HUES6 (cell line): ENCODE measurements around the gene YEATS4.

Experiments used
- H3K27ac ChIP-seq: 2 replicates; pipeline ENCODE4 v1.7.0; 2013; ENCODE audit warnings: low read depth, mild to moderate bottlenecking, low read length, inconsistent platforms
- H3K27me3 ChIP-seq: 2 replicates; pipeline ENCODE4 v1.6.1; 2013; ENCODE audit warnings: low read length; ENCODE audit not compliant: control insufficient read depth, insufficient read depth
- H3K36me3 ChIP-seq: 2 replicates; pipeline ENCODE4 v1.6.1; 2013; ENCODE audit warnings: low read length; ENCODE audit not compliant: control insufficient read depth, insufficient read depth
- H3K4me1 ChIP-seq: 2 replicates; pipeline ENCODE4 v1.6.1; 2013; ENCODE audit warnings: low read length; ENCODE audit not compliant: control insufficient read depth, insufficient read depth
- H3K4me3 ChIP-seq: 2 replicates; pipeline ENCODE4 v1.5.1; 2013; ENCODE audit warnings: low read depth, low read length
- H3K9ac ChIP-seq: one replicate; pipeline ENCODE4 v1.6.1; 2013; ENCODE audit warnings: mild to moderate bottlenecking, low read length
- H3K9me3 ChIP-seq: 2 replicates; pipeline ENCODE4 v1.6.1; 2013; ENCODE audit warnings: low read depth, low read length; ENCODE audit not compliant: control insufficient read depth, insufficient read depth

YEATS4 gene

GRCh38 chr12:69417741-69418167, 58.2 kb downstream of the YEATS4 start:
- Histone ChIP-seq H3K27me3 (no peaks in the 10 kb centered on the region), H3K36me3 (no peaks in the 10 kb centered on the region), H3K4me1 (0 out of 2 replicates have a peak, but pooled peaks cover 4% of the 10 kb centered on the region), H3K4me3 (no peak overlapping the region), H3K9ac (no peak overlapping the region), H3K27ac (no peak overlapping the region), H3K9me3 (no peaks in the 10 kb centered on the region)

DNA sequence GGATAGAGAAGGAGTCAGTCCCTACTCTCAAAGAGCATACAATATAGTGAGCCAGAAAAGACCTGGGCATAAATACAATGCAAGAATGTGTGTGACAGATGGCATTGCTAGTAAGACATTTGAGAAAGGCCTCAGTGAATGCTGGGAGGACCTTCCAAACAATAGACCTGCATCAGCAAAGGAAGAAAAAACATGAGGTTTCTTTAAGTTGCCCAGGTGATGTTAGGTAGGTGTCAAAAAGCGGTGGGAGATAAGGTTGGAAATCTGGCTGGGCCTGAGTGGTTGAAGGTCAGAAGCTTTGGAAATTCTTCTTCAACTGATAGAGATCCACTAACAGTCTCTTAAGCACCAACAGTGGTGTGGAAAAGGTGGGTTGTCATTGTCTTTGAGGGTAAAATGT, 60.2 kb downstream of the YEATS4 start:
- H3K4me1 ChIP-seq, result 0 out of 2 replicates have a peak, but pooled peaks cover 4% of the 10 kb centered on the region
- H3K36me3 ChIP-seq, result no peaks in the 10 kb centered on the region
- no peak overlapping the region for H3K9ac ChIP-seq
- H3K27me3 ChIP-seq, result no peaks in the 10 kb centered on the region
- H3K27ac ChIP-seq, result no peak overlapping the region
- no peaks in the 10 kb centered on the region for H3K9me3 ChIP-seq
- no peak overlapping the region for H3K4me3 ChIP-seq

DNA sequence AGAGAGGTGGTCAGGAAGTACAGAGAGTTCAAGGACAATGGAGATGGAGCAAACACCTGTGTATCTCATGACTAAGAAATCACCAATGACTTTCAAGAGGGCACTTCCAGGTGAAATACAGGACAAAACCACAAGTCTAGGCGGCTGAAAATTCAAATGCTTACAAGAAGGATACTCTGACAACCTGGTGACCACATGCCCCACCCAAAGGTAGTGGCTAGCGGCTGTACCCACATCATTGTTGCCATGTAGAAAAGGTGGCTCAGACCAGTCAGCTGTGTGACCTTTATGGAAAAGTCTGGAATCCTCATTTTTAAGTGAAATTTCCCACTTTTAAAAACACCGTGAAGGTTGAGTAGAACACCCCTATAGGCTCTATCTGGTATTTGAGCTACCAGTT, 62.0 kb downstream of the YEATS4 start:
- Histone ChIP-seq H3K9ac (no peak overlapping the region), H3K9me3 (no peaks in the 10 kb centered on the region), H3K4me3 (no peak overlapping the region), H3K36me3 (no peaks in the 10 kb centered on the region), H3K27ac (no peak overlapping the region), H3K4me1 (0 out of 2 replicates have a peak, but pooled peaks cover under 1% of the 10 kb centered on the region), H3K27me3 (no peaks in the 10 kb centered on the region)

DNA sequence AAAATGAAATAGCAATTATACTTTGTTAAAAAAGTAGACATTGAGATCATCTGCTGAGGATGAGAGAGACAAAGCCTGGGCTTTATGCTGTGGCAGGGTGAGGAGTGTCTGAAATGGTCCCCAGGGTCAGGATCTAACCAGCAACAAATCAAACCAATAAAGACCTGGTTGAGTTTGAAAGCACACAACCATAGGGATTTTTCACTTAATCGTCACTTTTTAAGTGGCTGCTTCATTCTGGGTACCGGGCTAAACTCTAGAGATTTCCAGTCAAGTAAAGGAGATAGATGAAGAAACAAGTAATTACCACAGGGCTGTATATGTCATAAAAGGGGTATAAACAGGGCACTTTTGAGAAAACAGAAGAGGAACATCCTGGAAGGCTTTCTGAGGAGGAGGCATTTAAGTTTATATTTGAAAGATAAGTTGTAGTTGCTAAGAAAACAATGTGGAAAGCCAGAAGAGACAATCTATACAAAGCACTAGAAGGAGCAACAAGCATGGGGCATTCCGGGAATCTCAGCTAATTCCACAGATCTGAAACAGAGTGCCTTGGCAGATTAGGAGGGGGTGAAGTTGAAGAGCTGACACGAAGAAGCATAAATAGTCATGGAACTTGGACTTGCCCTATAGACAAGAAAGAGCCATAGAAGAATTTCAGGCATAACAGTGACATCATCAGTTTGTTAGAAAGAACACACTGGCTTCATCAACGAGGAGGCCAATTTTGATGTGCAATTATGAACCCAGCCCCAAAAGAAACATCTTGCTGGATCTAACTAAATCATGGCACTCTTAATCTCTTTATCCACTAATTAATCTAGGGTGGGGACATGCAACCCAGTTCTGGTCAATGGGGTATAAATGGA, 63.7 kb downstream of the YEATS4 start:
- no peaks in the 10 kb centered on the region for H3K4me1 ChIP-seq
- H3K36me3 ChIP-seq, result no peaks in the 10 kb centered on the region
- H3K4me3 ChIP-seq, result no peak overlapping the region
- no peak overlapping the region for H3K27ac ChIP-seq
- H3K9me3 ChIP-seq, result no peaks in the 10 kb centered on the region
- H3K9ac ChIP-seq, result no peak overlapping the region
- no peaks in the 10 kb centered on the region for H3K27me3 ChIP-seq

GRCh38 chr12:69425417-69425816, 65.9 kb downstream of the YEATS4 start:
- H3K36me3 ChIP-seq, result no peaks in the 10 kb centered on the region
- peaks cover 7% of the 10 kb centered on the region; the same call in 1 of the 2 replicates for H3K4me1 ChIP-seq
- no peak overlapping the region for H3K27ac ChIP-seq
- no peaks in the 10 kb centered on the region for H3K9me3 ChIP-seq
- no peaks in the 10 kb centered on the region for H3K27me3 ChIP-seq
- H3K9ac ChIP-seq, result no peak overlapping the region
- no peak overlapping the region for H3K4me3 ChIP-seq

DNA sequence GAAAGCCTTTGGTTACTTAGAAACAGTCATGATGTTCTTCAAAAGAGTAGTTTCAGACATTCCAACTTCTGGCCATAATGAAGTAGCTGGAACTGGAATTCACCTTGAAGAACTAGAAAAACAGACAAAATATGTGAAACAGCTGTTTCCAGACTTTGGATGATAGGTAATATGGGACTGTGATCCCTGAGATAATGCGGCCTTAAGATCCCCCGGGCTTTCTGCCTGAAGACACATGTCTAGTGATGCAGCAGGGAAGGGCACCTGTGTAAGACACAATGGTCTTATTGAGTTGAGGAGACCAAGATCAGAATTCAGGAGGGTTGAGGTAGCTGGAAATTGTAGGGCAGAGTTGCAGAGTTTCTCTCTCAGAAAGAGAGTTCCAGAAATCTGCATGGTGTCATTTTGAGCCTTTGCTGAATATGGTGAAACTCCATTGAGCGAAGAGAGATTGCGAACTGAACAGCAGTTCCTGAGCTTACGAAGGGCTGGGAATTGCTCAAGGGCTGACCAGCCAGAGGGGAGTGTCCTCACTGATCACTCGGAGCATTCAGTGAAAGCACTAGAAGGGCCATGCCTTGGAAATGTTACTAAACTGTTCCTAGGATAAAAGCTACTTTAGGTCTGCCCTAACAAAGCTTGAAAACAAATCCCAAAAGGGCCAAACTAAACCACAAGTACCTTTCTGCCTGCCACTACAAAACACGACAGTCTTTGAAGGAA, 69.0 kb downstream of the YEATS4 start:
- Histone ChIP-seq H3K9ac (no peak overlapping the region), H3K27ac (no peak overlapping the region), H3K27me3 (no peaks in the 10 kb centered on the region), H3K4me1 (peaks cover 7% of the 10 kb centered on the region; the same call in 1 of the 2 replicates), H3K9me3 (no peaks in the 10 kb centered on the region), H3K36me3 (no peaks in the 10 kb centered on the region), H3K4me3 (no peak overlapping the region)

DNA sequence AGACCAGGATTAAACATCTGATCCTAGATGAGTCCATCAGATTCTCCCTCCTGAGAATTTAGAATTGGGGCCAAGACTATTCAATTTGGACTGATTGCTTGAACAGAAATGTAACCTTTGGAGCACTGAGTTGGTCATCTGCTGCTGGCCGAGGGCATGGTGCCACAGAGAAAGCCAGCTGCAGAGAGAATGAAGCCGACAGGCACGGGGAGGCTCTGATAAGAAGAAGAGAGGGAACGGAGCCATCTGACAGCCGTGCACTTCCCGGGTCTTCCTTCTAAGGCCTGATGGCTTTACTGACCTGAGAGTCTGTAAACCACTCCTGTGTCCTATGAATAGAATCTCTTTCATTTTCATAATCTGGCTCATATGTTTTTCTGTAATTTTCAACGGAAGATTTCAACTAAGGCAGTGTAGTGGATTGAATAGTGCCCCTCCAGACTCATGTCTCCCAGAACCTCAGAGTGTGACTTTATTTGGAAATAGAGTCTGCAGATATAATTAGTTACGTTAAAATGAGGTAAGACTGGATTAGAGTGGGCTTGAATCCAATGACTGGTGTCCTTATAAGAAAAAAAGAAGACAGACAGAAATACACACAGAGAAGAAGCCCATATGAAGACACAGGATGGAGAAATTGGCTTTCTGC, 71.5 kb downstream of the YEATS4 start:
- H3K9me3 ChIP-seq, result no peaks in the 10 kb centered on the region
- H3K36me3 ChIP-seq, result no peaks in the 10 kb centered on the region
- no peak overlapping the region for H3K27ac ChIP-seq
- no peak overlapping the region for H3K9ac ChIP-seq
- H3K4me3 ChIP-seq, result no peak overlapping the region
- no peaks in the 10 kb centered on the region for H3K27me3 ChIP-seq
- peaks cover 7% of the 10 kb centered on the region; the same call in 1 of the 2 replicates for H3K4me1 ChIP-seq

DNA sequence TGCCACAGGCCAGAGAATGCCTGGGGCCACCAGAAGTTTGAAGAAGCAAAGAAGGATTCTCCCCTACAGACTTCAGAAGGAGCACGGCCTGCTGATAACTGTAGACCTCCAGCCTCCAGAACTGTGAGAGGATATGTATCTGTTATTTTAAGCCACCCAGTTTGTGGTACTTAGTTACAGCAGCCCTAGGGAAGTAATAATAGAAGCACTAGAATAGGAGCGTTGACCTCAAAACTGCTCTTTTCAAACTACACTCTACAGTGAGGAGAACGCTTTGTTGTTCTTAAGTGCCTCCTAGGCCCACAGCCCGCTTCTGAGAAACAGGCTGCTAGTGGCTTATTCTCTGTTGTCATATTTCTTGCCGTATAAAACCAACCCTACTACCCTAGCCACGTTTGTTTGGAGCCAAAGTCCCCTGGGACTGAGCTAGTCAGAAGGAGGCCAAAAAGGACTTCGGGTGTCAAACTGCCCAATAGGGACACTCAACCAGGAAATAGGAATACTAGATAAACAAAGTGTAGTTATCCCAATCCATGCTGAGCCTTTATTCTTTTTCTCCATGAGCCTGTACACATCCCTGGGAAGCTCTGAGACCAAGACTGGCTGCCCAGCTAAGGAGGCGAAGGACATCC, 72.2 kb downstream of the YEATS4 start:
- Histone ChIP-seq H3K9me3 (no peaks in the 10 kb centered on the region), H3K9ac (no peak overlapping the region), H3K4me3 (no peak overlapping the region)

DNA sequence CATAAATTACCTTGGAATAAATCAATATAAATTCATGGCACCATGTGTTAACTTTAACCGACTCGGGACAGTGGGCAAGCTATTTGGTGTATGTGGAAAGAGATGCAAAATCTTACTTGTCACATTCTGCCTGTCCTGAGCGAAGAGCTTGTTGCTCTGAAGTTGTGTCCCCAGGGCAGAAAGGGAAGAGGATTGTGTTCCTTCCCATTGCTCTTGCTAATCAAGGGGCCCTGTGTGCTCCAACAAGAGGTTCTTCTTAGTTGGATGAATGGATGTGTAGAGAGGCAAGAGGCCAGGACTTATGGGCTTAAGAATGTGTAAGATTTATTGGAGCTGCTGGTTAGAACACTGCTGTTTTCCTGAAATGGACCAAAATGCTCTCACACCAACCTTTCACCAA, 74.1 kb downstream of the YEATS4 start:
- Histone ChIP-seq H3K27me3 (no peaks in the 10 kb centered on the region), H3K27ac (no peak overlapping the region), H3K4me3 (no peak overlapping the region), H3K4me1 (peaks cover 7% of the 10 kb centered on the region; the same call in 1 of the 2 replicates), H3K9me3 (no peaks in the 10 kb centered on the region), H3K36me3 (no peaks in the 10 kb centered on the region), H3K9ac (no peak overlapping the region)

More for the DNA sequence above, 72.2 kb downstream of the YEATS4 start:
- Histone ChIP-seq H3K36me3 (no peaks in the 10 kb centered on the region), H3K27ac (no peak overlapping the region), H3K4me1 (peaks cover 7% of the 10 kb centered on the region; the same call in 1 of the 2 replicates), H3K27me3 (no peaks in the 10 kb centered on the region)

DNA sequence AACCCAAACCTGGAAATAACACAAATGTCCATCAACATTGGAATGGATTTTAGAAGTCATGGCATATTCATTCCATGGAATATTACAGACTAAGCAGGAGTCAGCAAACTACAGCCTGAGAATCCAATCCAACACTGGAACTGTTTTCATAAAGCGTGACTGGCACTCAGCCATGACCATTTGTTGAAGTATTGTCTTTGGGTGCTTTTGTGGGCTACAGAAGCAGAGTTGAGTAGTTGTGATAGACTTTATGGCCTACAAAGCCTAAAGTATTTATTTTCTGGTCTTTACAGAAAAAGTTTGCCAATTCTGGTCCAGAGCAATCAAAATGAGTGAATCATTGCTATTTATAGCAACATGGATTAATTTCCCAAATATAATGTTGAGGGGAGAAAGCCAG, 76.1 kb downstream of the YEATS4 start:
- no peak overlapping the region for H3K4me3 ChIP-seq

More for the DNA sequence above, 76.1 kb downstream of the YEATS4 start:
- Histone ChIP-seq H3K4me1 (no peaks in the 10 kb centered on the region), H3K27me3 (no peaks in the 10 kb centered on the region), H3K27ac (no peak overlapping the region), H3K9ac (no peak overlapping the region), H3K36me3 (no peaks in the 10 kb centered on the region), H3K9me3 (no peaks in the 10 kb centered on the region)
